Measurements from ENCODE around the gene TMOD1. TPM values are rescaled to one million over a fixed set of nuclear protein-coding genes. Genes with fewer than 3 reads are reported as not detected.

TMOD1 gene
- total RNA-seq, 1 donor from 2014 or later: 12.9 TPM

GRCh38 chr9:97547098-97547829, 45.8 kb downstream of the TMOD1 start:
- H3K4me1 Mint-ChIP-seq (ENCODE audit: unreplicated experiment): peaks cover 5% of the 10 kb centered on the region
- DNase-seq (ENCODE audit: extremely low spot score, unreplicated experiment): no peak
- TF ChIP-seq CTCF (conservative IDR thresholded peaks at IDR 0.05): no peak
- H3K27me3 Mint-ChIP-seq: peaks cover 4% of the 10 kb centered on the region
- no peak overlapping the region for H3K27ac Mint-ChIP-seq
- no peaks in the 10 kb centered on the region for H3K36me3 Mint-ChIP-seq
- H3K4me3 Mint-ChIP-seq: no peak overlapping the region
- H3K9me3 Mint-ChIP-seq: no peaks in the 10 kb centered on the region

GRCh38 chr9:97548379-97548778, 46.9 kb downstream of the TMOD1 start:
- H3K27ac Mint-ChIP-seq: no peak overlapping the region
- no peak for TF ChIP-seq CTCF (conservative IDR thresholded peaks at IDR 0.05)

GRCh38 chr9:97548819-97549540, 47.5 kb downstream of the TMOD1 start:
- Mint-ChIP-seq H3K4me3 (no peak overlapping the region), H3K4me1 (ENCODE audit: unreplicated experiment) (peaks cover 5% of the 10 kb centered on the region), H3K27me3 (peaks cover 6% of the 10 kb centered on the region), H3K9me3 (no peaks in the 10 kb centered on the region), H3K36me3 (no peaks in the 10 kb centered on the region), H3K27ac (no peak overlapping the region)
- no peak for TF ChIP-seq CTCF (conservative IDR thresholded peaks at IDR 0.05)
- no peak for DNase-seq (ENCODE audit: extremely low spot score, unreplicated experiment)

More at GRCh38 chr9:97548379-97548778, 46.9 kb downstream of the TMOD1 start:
- Mint-ChIP-seq H3K4me3 (no peak overlapping the region), H3K36me3 (no peaks in the 10 kb centered on the region), H3K27me3 (peaks cover 6% of the 10 kb centered on the region), H3K9me3 (no peaks in the 10 kb centered on the region), H3K4me1 (ENCODE audit: unreplicated experiment) (peaks cover 5% of the 10 kb centered on the region)
- DNase-seq (ENCODE audit: extremely low spot score, unreplicated experiment): no peak

GRCh38 chr9:97550386-97550785, 48.9 kb downstream of the TMOD1 start:
- no peak for TF ChIP-seq CTCF (conservative IDR thresholded peaks at IDR 0.05)
- Mint-ChIP-seq H3K4me3 (no peak overlapping the region), H3K27me3 (peaks cover 11% of the 10 kb centered on the region), H3K9me3 (no peaks in the 10 kb centered on the region), H3K4me1 (ENCODE audit: unreplicated experiment) (peaks cover 10% of the 10 kb centered on the region), H3K36me3 (no peaks in the 10 kb centered on the region), H3K27ac (no peak overlapping the region)
- no peak for DNase-seq (ENCODE audit: extremely low spot score, unreplicated experiment)

- H3K27ac Mint-ChIP-seq: no peak overlapping the region
- no peak for DNase-seq (ENCODE audit: extremely low spot score, unreplicated experiment)
- H3K4me3 Mint-ChIP-seq: no peak overlapping the region
- TF ChIP-seq CTCF (conservative IDR thresholded peaks at IDR 0.05): no peak
- H3K9me3 Mint-ChIP-seq: no peaks in the 10 kb centered on the region
- H3K36me3 Mint-ChIP-seq: no peaks in the 10 kb centered on the region
- H3K4me1 Mint-ChIP-seq (ENCODE audit: unreplicated experiment): peaks cover 7% of the 10 kb centered on the region
- peaks cover 14% of the 10 kb centered on the region for H3K27me3 Mint-ChIP-seq
Measured at GRCh38 chr9:97551308-97551707, 49.8 kb downstream of the TMOD1 start.

Measured in type B pancreatic cell (in vitro differentiated cells).